GM12878 (cell line): ENCODE results near the gene TRMT1. TPM values are rescaled to one million over a fixed set of nuclear protein-coding genes. Genes with fewer than 3 reads are reported as not detected.

ENCODE experiments used
- ATAC-seq: fragments of 200-7000 bp; cut with Tn5 transposase; 3 replicates; pipeline ENCODE4 v1.9.1; 2020; ENCODE audit warnings: mild to moderate bottlenecking, moderate library complexity
- BruUV-seq: library from RNA; stranded (reverse); fragments of 400-500 nt; replicated peaks from 2 replicates; lab custom pipeline; 2021; lab: Mats Ljungman, UMichigan
- CTCF ChIA-PET: fragments of 300-600 bp; sonication (Branson Sonifier 250); formaldehyde crosslinking; extraction: SDS; loops from one replicate; lab custom pipeline; 2021; ENCODE audit warnings: inconsistent platforms; lab: Yijun Ruan, JAX
- POLR2A ChIA-PET: fragments of 350-600 bp; formaldehyde crosslinking; extraction: SDS; loops from one replicate; lab custom pipeline; 2021; ENCODE audit warnings: inconsistent platforms; lab: Charles Lee
- RAD21 ChIA-PET: fragments of 300-600 bp; sonication (Branson Sonifier 250); formaldehyde crosslinking; loops from one replicate; lab custom pipeline; 2023; ENCODE audit warnings: antibody characterized with exemption; ENCODE audit not compliant: unreplicated experiment; lab: Charles Lee
- SMC1A ChIA-PET: fragments of 300-600 bp; sonication (Branson Sonifier 250); formaldehyde crosslinking; loops from one replicate; lab custom pipeline; 2023; ENCODE audit not compliant: unreplicated experiment, uncharacterized antibody; lab: Charles Lee
- DNase-seq: peaks from one replicate; pipeline ENCODE4 v3.0.0-alpha.2; 2011; ENCODE audit warnings: low read depth, low spot score
- FAIRE-seq: peaks from 3 replicates; lab custom pipeline; 2011; peaks lifted over from hg19 to GRCh38; lab: Jason Lieb, UNC
- H2AFZ ChIP-seq: 2 replicates; pipeline ENCODE4 v1.6.0; 2011; ENCODE audit warnings: low read depth, low read length, control low read depth; ENCODE audit not compliant: control insufficient read depth
- H3K27ac ChIP-seq: 2 replicates; pipeline ENCODE4 v1.5.1; 2011; ENCODE audit warnings: control low read depth; ENCODE audit not compliant: control insufficient read depth, insufficient read depth
- H3K27me3 ChIP-seq, 2 experiments: replicated peaks in 1 of 2; 2 replicates each; pipeline versions ENCODE4 v1.6.0 to v1.6.1; 2011; ENCODE audit warnings: low read length in 1 of 2; ENCODE audit not compliant: control insufficient read depth in 2 of 2, insufficient read depth in 2 of 2
- H3K36me3 ChIP-seq, 2 experiments: 2 replicates each; pipeline ENCODE4 v1.5.1; 2011; ENCODE audit warnings: low read length in 1 of 2; ENCODE audit not compliant: control insufficient read depth in 2 of 2, insufficient read depth in 2 of 2
- H3K4me1 ChIP-seq: 2 replicates; pipeline ENCODE4 v1.6.1; 2011; ENCODE audit warnings: mild to moderate bottlenecking, low read length, moderate library complexity, mixed read lengths; ENCODE audit not compliant: control insufficient read depth, insufficient read depth
- H3K4me2 ChIP-seq: 2 replicates; pipeline ENCODE4 v1.6.0; 2011; ENCODE audit warnings: control low read depth; ENCODE audit not compliant: control insufficient read depth, insufficient read depth
- H3K4me3 ChIP-seq: fragments of 200-600 bp; sonication (generic); 2 replicates; pipeline ENCODE4 v1.5.1; 2016
- H3K79me2 ChIP-seq: 2 replicates; pipeline ENCODE4 v1.6.0; 2011; ENCODE audit warnings: low read length; ENCODE audit not compliant: control insufficient read depth, insufficient read depth
- H3K9ac ChIP-seq: 2 replicates; pipeline ENCODE4 v1.8.0; 2011; ENCODE audit warnings: low read length, control low read depth, mixed read lengths; ENCODE audit not compliant: control insufficient read depth, insufficient read depth
- H3K9me3 ChIP-seq: replicated peaks from 3 replicates; pipeline ENCODE4 v1.5.1; 2011; ENCODE audit warnings: mild to moderate bottlenecking, low read length; ENCODE audit not compliant: control insufficient read depth, insufficient read depth
- H4K20me1 ChIP-seq: 2 replicates; pipeline ENCODE4 v1.6.0; 2011; ENCODE audit not compliant: control insufficient read depth, insufficient read depth
- CHD4 ChIP-seq: fragments of 200-600 bp; sonication (generic); IDR thresholded peaks from 2 replicates; pipeline ENCODE4 v1.6.1; 2016; ENCODE audit warnings: mild to moderate bottlenecking
- EGR1 ChIP-seq, 2 experiments: IDR thresholded peaks; 1 replicate in 1 of 2; 2 replicates in 1 of 2; pipeline ENCODE4 v1.6.1; 2011 to 2012; ENCODE audit warnings: low read depth in 2 of 2, low read length in 2 of 2, borderline replicate concordance in 1 of 2, mild to moderate bottlenecking in 1 of 2, moderate library complexity in 1 of 2
- GABPA ChIP-seq: IDR thresholded peaks from 2 replicates; pipeline ENCODE4 v1.6.1; 2014; ENCODE audit warnings: antibody characterized with exemption, low read depth, mild to moderate bottlenecking, inconsistent platforms
- GATAD2B ChIP-seq: fragments of 450-650 bp; conservative IDR thresholded peaks from 2 replicates; pipeline ENCODE4 v1.6.1; 2017; ENCODE audit warnings: low read depth, mild to moderate bottlenecking, moderate library complexity
- HSF1 ChIP-seq: fragments of 150-350 bp; IDR thresholded peaks from 2 replicates; pipeline ENCODE4 v1.6.1; 2014; ENCODE audit warnings: mild to moderate bottlenecking, low read depth, low read length
- MLLT1 ChIP-seq: fragments of 450-650 bp; IDR thresholded peaks from 2 replicates; pipeline ENCODE4 v1.6.1; 2016; ENCODE audit warnings: mild to moderate bottlenecking
- NR2F1 ChIP-seq: fragments of 450-650 bp; conservative IDR thresholded peaks from 2 replicates; pipeline ENCODE4 v1.6.1; 2017; ENCODE audit warnings: mild to moderate bottlenecking
- PAX5 ChIP-seq: IDR thresholded peaks from 2 replicates; pipeline ENCODE4 v1.6.1; 2011; ENCODE audit warnings: low read depth, low read length, borderline replicate concordance
- SMAD5 ChIP-seq: IDR thresholded peaks from 2 replicates; pipeline ENCODE4 v1.6.1; 2016; ENCODE audit warnings: antibody characterized with exemption, low read depth
- SMARCA5 ChIP-seq: fragments of 450-650 bp; IDR thresholded peaks from 2 replicates; pipeline ENCODE4 v1.6.1; 2017; ENCODE audit warnings: mild to moderate bottlenecking
- SREBF2 ChIP-seq: IDR thresholded peaks from 2 replicates; pipeline ENCODE4 v1.6.1; 2012; ENCODE audit warnings: mild to moderate bottlenecking, low read length
- SUPT20H ChIP-seq: IDR thresholded peaks from 2 replicates; pipeline ENCODE4 v1.6.1; 2011; ENCODE audit warnings: low read depth, mild to moderate bottlenecking, low read length, moderate library complexity, borderline replicate concordance; ENCODE audit not compliant: control insufficient read depth
- ZNF274 ChIP-seq: IDR thresholded peaks from one replicate; pipeline ENCODE4 v1.8.0; 2011; ENCODE audit not compliant: insufficient read length, insufficient read depth
- WGBS: methylation state at CpG from one replicate; pipeline ENCODE4 v1.1.6; 2016; ENCODE audit warnings: low lambda C conversion rate; ENCODE audit not compliant: insufficient replicate concordance, insufficient coverage; ENCODE audit errors: missing lambda C conversion rate; 5-methylcytosine and 5-hydroxymethylcytosine counted together
- in situ Hi-C: fragments of 300-500 bp; cut with MboI; formaldehyde crosslinking; loops from 9 replicates; pipeline ENCODE4 v1.14.3; 2018; ENCODE audit warnings: mixed read lengths
- intact Hi-C: fragments of 100-400 bp; cut with micrococcal nuclease; formaldehyde crosslinking; loops from one replicate; pipeline ENCODE4 v1.14.2; 2022; ENCODE audit not compliant: unreplicated experiment
- polyA plus RNA-seq, 11 experiments: library from polyadenylated mRNA; depleted of rRNA in 4 of 11; unstranded in 6 of 11; stranded (reverse) in 5 of 11; fragments of >200 nt; fragmentation: Nextera tagmentation in 4 of 11; fragmentation: Illumina TruSeq in 1 of 11; extraction: Ambion mirVana in 4 of 11; extraction: Trizol in 1 of 11; gene quantifications; 1 replicate in 1 of 11; 2 replicates in 10 of 11; pipeline versions ENCODE4 v1.2.1 to v1.2.3, GENCODE V29; 2011 to 2016; ENCODE audit warnings: inconsistent platforms in 2 of 11, missing spikeins in 2 of 11, low read depth in 1 of 11
- total RNA-seq, 4 experiments: library from RNA; depleted of rRNA in 3 of 4; stranded (reverse); fragments of >200 nt in 3 of 4; fragmentation: Illumina TruSeq in 1 of 4; extraction: Trizol in 1 of 4; gene quantifications; 2 replicates each; pipeline versions ENCODE4 v1.2.1 to v1.2.3, GENCODE V29; 2013 to 2021
- TF ChIP-seq, protein P1 (sequence below): IDR thresholded peaks from 2 replicates; pipeline ENCODE4 v1.6.1; 2011; ENCODE audit warnings: borderline replicate concordance, low read depth, mild to moderate bottlenecking, moderate library complexity, low read length; ENCODE audit not compliant: insufficient read depth, poor library complexity, severe bottlenecking
- TF ChIP-seq, protein P2 (sequence below): IDR thresholded peaks from 2 replicates; pipeline ENCODE4 v1.6.1; 2011; ENCODE audit warnings: mild to moderate bottlenecking, low read depth, low read length, moderate library complexity; ENCODE audit not compliant: insufficient replicate concordance

TRMT1 gene
- total and polyA plus RNA-seq, 10 of the 15 experiments (the other 5 are each of a cell fraction or from before 2014, with no cell fraction given), result 3.4 to 68.8 (median 34.8) TPM

GRCh38 chr19:13100031-13100588, 16.4 kb downstream of the TRMT1 start:
- in situ Hi-C loops, result no loop called here
- no peaks in the 10 kb centered on the region for H4K20me1 ChIP-seq
- H2AFZ ChIP-seq, result no peak overlapping the region
- ChIA-PET SMC1A (interaction anchor here (0.7 kb wide), 1 partner anchor 17 kb away, joined by 3 read pairs; no protein-coding TSS in a partner anchor), RAD21 (interaction anchor here (1.0 kb wide), 1 partner anchor 123 kb away, joined by 3 read pairs; no protein-coding TSS in a partner anchor), POLR2A (interaction anchor here (0.5 kb wide), 1 partner anchor 81 kb away, joined by 9 read pairs; no protein-coding TSS in a partner anchor), CTCF (interaction anchor here (0.5 to 3.0 kb wide), 5 partner anchors 18 to 135 kb away, joined by 3 to 13 read pairs (median 5); partner anchors contain the start of gene NACC1)
- ATAC-seq (peak; percentile 57), DNase-seq (peak; percentile 78), FAIRE-seq (peak; percentile 98)
- H3K4me3 ChIP-seq, result no peak overlapping the region
- H3K27me3 ChIP-seq, result peaks cover 2 to 6% of the 10 kb centered on the region in 2 experiments
- 11% methylated on average over 12 of the region's 12 CpGs for WGBS
- BruUV-seq, result no TSS peak
- no peaks in the 10 kb centered on the region; a peak in 1 of 4 replicates for H3K36me3 ChIP-seq
- intact Hi-C loops, result loop anchor here (5.0 kb wide), 2 partner anchors 52 to 162 kb away; partner anchors contain the start of genes IER2 and STX10
- H3K4me1 ChIP-seq, result peaks cover 53% of the 10 kb centered on the region
- H3K9ac ChIP-seq, result no peak overlapping the region
- no peaks in the 10 kb centered on the region; the same call in 2 of the 3 replicates for H3K9me3 ChIP-seq
- H3K27ac ChIP-seq, result no peak overlapping the region
- H3K79me2 ChIP-seq, result peaks cover 4% of the 10 kb centered on the region; the same call in 1 of the 2 replicates
- H3K4me2 ChIP-seq, result peak overlapping the region; percentile 84
- TF ChIP-seq CHD4, result no peak
- TF ChIP-seq, protein P1, sequence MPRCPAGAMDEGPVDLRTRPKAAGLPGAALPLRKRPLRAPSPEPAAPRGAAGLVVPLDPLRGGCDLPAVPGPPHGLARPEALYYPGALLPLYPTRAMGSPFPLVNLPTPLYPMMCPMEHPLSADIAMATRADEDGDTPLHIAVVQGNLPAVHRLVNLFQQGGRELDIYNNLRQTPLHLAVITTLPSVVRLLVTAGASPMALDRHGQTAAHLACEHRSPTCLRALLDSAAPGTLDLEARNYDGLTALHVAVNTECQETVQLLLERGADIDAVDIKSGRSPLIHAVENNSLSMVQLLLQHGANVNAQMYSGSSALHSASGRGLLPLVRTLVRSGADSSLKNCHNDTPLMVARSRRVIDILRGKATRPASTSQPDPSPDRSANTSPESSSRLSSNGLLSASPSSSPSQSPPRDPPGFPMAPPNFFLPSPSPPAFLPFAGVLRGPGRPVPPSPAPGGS, result peak; percentile 94
- peak; percentile 100 for TF ChIP-seq NR2F1
- peak; percentile 100 for TF ChIP-seq PAX5
- TF ChIP-seq MLLT1, result peak; percentile 100
- TF ChIP-seq GABPA, result 0 out of 2 replicates have a peak, but pooled peaks have one; percentile 37
- no peak for TF ChIP-seq HSF1
- TF ChIP-seq SREBF2, result no peak
- TF ChIP-seq GATAD2B, result 0 out of 2 replicates have a peak, but pooled peaks have one; percentile 25
- no peak for TF ChIP-seq SMAD5
- no peak for TF ChIP-seq SUPT20H
- TF ChIP-seq, protein P2, sequence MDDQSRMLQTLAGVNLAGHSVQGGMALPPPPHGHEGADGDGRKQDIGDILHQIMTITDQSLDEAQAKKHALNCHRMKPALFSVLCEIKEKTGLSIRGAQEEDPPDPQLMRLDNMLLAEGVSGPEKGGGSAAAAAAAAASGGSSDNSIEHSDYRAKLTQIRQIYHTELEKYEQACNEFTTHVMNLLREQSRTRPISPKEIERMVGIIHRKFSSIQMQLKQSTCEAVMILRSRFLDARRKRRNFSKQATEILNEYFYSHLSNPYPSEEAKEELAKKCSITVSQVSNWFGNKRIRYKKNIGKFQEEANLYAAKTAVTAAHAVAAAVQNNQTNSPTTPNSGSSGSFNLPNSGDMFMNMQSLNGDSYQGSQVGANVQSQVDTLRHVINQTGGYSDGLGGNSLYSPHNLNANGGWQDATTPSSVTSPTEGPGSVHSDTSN, result peak; percentile 47
- TF ChIP-seq SMARCA5, result peak; percentile 71
- TF ChIP-seq ZNF274, result no peak
- TF ChIP-seq EGR1 (IDR thresholded peaks at IDR 0.05; ENCODE audit: borderline replicate concordance in 1 of 2, low read depth in 2 of 2, low read length in 2 of 2), result peak; percentile 95 to 98
